Right lobe of liver (tissue), 4 donors: ENCODE measurements around the gene BTN3A1.

Source experiments
- POLR2A ChIP-seq: fragments of 450-650 bp; IDR thresholded peaks from one replicate; pipeline ENCODE4 v1.6.1; 2017; ENCODE audit warnings: antibody characterized with exemption, mild to moderate bottlenecking
- TF ChIP-seq, protein P1 (sequence below), 4 donors: fragments of 200-600 bp in 3 of 4; fragments of 450-650 bp in 1 of 4; IDR thresholded peaks; one replicate each; pipeline versions ENCODE4 v1.5.1 to v1.8.0; 2016 to 2022; ENCODE audit warnings: antibody characterized with exemption in 4 of 4, mild to moderate bottlenecking in 2 of 4
- donor health status: DM: no; HTN: no; CAD: no.
- donor health status: DM: no; HTN: no; CAD: no.
- donor health status: DM: no; HTN: yes; CAD: no.

DNA sequence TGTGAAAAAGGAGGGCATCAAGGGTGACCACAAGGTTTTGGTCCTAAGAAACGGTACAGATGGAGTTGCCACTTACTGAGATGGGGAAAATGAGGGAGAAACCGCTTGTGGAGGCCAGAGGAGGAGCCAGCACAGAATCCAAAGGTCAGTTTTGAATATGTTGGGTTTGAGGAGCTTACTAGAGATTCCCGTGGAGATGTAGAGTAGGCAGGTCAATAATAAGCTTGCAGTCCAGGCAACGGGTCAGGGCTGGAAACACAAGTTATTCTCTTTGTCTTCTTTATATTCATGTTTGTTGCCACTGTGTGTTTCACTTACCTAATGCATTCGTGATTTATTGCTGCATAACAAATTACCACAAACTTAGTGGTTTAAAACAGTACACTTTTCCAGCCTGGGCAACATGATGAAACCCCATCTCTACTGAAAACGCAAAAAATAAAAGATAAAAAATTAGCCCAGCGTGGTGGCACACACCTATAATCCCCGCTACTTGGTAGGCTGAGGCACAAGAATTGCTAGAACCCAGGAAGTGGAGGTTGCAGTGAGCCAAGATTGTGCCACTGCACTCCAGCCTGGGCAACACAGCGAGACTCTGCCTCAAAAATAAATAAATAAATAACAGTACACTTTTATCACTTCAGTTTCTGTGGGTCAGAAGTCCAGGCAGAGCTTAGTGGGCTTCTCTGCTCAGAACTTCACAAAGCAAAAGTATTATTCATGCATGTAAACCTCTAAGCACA, 39.8 kb upstream of the BTN3A1 start:
- TF ChIP-seq, protein P1, sequence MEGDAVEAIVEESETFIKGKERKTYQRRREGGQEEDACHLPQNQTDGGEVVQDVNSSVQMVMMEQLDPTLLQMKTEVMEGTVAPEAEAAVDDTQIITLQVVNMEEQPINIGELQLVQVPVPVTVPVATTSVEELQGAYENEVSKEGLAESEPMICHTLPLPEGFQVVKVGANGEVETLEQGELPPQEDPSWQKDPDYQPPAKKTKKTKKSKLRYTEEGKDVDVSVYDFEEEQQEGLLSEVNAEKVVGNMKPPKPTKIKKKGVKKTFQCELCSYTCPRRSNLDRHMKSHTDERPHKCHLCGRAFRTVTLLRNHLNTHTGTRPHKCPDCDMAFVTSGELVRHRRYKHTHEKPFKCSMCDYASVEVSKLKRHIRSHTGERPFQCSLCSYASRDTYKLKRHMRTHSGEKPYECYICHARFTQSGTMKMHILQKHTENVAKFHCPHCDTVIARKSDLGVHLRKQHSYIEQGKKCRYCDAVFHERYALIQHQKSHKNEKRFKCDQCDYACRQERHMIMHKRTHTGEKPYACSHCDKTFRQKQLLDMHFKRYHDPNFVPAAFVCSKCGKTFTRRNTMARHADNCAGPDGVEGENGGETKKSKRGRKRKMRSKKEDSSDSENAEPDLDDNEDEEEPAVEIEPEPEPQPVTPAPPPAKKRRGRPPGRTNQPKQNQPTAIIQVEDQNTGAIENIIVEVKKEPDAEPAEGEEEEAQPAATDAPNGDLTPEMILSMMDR (IDR thresholded peaks at IDR 0.05): no peak
- no peak for TF ChIP-seq POLR2A
